ENCODE data around the gene CDK3. TPM values are rescaled to one million over a fixed set of nuclear protein-coding genes. Genes with fewer than 3 reads are reported as not detected.
A peak's percentile ranks its signal among the peaks of the same experiment; 100 is the strongest.

CDK3 gene
- total RNA-seq, 1 experiment from 2014 or later: 8.5 TPM

GRCh38 chr17:76049836-76050537 lies 49.3 kb downstream of the CDK3 start:
- POLR2A ChIA-PET (ENCODE audit: unreplicated experiment): no interaction called here
- H3K36me3 ChIP-seq (ENCODE audit: low read depth, low read length): peaks cover 72% of the 10 kb centered on the region

GRCh38 chr17:76050538-76051467 lies 50.1 kb downstream of the CDK3 start:
- no peak for TF ChIP-seq EZH2phosphoT487 (IDR thresholded peaks at IDR 0.05; ENCODE audit: borderline replicate concordance, low read length)
- no peak for TF ChIP-seq EZH2 (IDR thresholded peaks at IDR 0.05; ENCODE audit: low read length, unreplicated experiment)
- no peak for TF ChIP-seq CTCF (conservative IDR thresholded peaks at IDR 0.05; ENCODE audit: low read depth, low read length)
- Histone ChIP-seq H3K9me3 (ENCODE audit: low read length) (no peaks in the 10 kb centered on the region), H4K20me1 (ENCODE audit: low read length) (no peaks in the 10 kb centered on the region), H3K9ac (ENCODE audit: low read length) (no peak overlapping the region), H3F3A (ENCODE audit: low read length, unreplicated experiment) (peaks cover 4% of the 10 kb centered on the region), H3K36me3 (ENCODE audit: low read depth, low read length) (peaks cover 69% of the 10 kb centered on the region), H2AFZ (ENCODE audit: low read length) (no peak overlapping the region), H3K79me2 (ENCODE audit: low read length) (peaks cover 21% of the 10 kb centered on the region), H3K4me2 (ENCODE audit: low read length) (peak overlapping the region; percentile 9), H3K4me1 (ENCODE audit: insufficient read depth, low read length) (peaks cover 38% of the 10 kb centered on the region), H3K27me3 (ENCODE audit: low read length) (no peaks in the 10 kb centered on the region), H3K27ac (ENCODE audit: low read length) (peak overlapping the region; percentile 63), H3K9me2 (replicated peaks; ENCODE audit: low read length) (no peaks in the 10 kb centered on the region), H3K4me3 (ENCODE audit: low read length) (no peak overlapping the region)
- ChIA-PET POLR2A (ENCODE audit: unreplicated experiment) (no interaction called here), CTCF (interaction anchor here (0.6 kb wide), 1 partner anchor 37 kb away, joined by 3 read pairs; no protein-coding TSS in a partner anchor)
- no TSS peak for BruUV-seq (replicated peaks)
- DNase-seq (peak; percentile 88), ATAC-seq (peak; percentile 57)
- intact Hi-C loops (cut with micrococcal nuclease): no loop called here

More at GRCh38 chr17:76049836-76050537, 49.3 kb downstream of the CDK3 start:
- H3K27me3 ChIP-seq (ENCODE audit: low read length): no peaks in the 10 kb centered on the region
- no peaks in the 10 kb centered on the region for H4K20me1 ChIP-seq (ENCODE audit: low read length)
- H3K4me2 ChIP-seq (ENCODE audit: low read length): no peak overlapping the region
- CTCF ChIA-PET: no interaction called here
- ATAC-seq: no peak
- DNase-seq: no peak
- H3K9me3 ChIP-seq (ENCODE audit: low read length): no peaks in the 10 kb centered on the region
- no peak for TF ChIP-seq EZH2 (IDR thresholded peaks at IDR 0.05; ENCODE audit: low read length, unreplicated experiment)
- TF ChIP-seq EZH2phosphoT487 (IDR thresholded peaks at IDR 0.05; ENCODE audit: borderline replicate concordance, low read length): no peak
- no peak for TF ChIP-seq CTCF (conservative IDR thresholded peaks at IDR 0.05; ENCODE audit: low read depth, low read length)
- peaks cover 36% of the 10 kb centered on the region for H3K4me1 ChIP-seq (ENCODE audit: insufficient read depth, low read length)
- no peak overlapping the region for H3K9ac ChIP-seq (ENCODE audit: low read length)
- no TSS peak for BruUV-seq (replicated peaks)
- peaks cover 21% of the 10 kb centered on the region for H3K79me2 ChIP-seq (ENCODE audit: low read length)
- peak overlapping the region; percentile 63; the same call in 1 of the 2 replicates for H3K27ac ChIP-seq (ENCODE audit: low read length)
- intact Hi-C loops (cut with micrococcal nuclease): no loop called here
- H3K9me2 ChIP-seq (replicated peaks; ENCODE audit: low read length): no peaks in the 10 kb centered on the region
- H3F3A ChIP-seq (ENCODE audit: low read length, unreplicated experiment): peaks cover 4% of the 10 kb centered on the region
- no peak overlapping the region for H2AFZ ChIP-seq (ENCODE audit: low read length)
- no peak overlapping the region for H3K4me3 ChIP-seq (ENCODE audit: low read length)

Data from PC-3 (cell line).